Right atrium auricular region (tissue), 2 donors: ENCODE measurements around the gene TRAF4. TPM values are rescaled to one million over a fixed set of nuclear protein-coding genes. Genes with fewer than 3 reads are reported as not detected.

Experiments
- DNase-seq: peaks from one replicate; pipeline ENCODE4 v3.0.0-alpha.2; 2019; ENCODE audit warnings: low spot score
- H3K27ac ChIP-seq, 2 donors: fragments of 200-600 bp; sonication (generic); 1 replicate in 1 of 2; 2 replicates in 1 of 2; pipeline ENCODE4 v1.5.1; 2016 to 2019
- H3K27me3 ChIP-seq, 2 donors: fragments of 200-600 bp; sonication (generic); one replicate each; pipeline versions ENCODE4 v1.5.1 to v1.6.0; 2017 to 2019
- H3K36me3 ChIP-seq: fragments of 200-600 bp; sonication (generic); one replicate; pipeline ENCODE4 v1.5.1; 2016
- H3K4me1 ChIP-seq, 2 donors: fragments of 200-600 bp; sonication (generic); one replicate each; pipeline versions ENCODE4 v1.5.1 to v1.6.0; 2017 to 2019
- H3K4me3 ChIP-seq, 2 donors: fragments of 200-600 bp; sonication (generic); 1 replicate in 1 of 2; 2 replicates in 1 of 2; pipeline ENCODE4 v1.5.1; 2017 to 2019; ENCODE audit warnings: mild to moderate bottlenecking in 1 of 2, moderate library complexity in 1 of 2
- H3K9me3 ChIP-seq, 2 donors: fragments of 200-600 bp; sonication (generic); one replicate each; pipeline ENCODE4 v1.5.1; 2019
- CTCF ChIP-seq, 2 donors: fragments of 200-600 bp; sonication (generic); IDR thresholded peaks; one replicate each; pipeline ENCODE4 v1.5.1; 2019; ENCODE audit warnings: antibody characterized with exemption in 2 of 2
- total RNA-seq, 2 donors: library from RNA; depleted of rRNA; stranded (reverse); fragments of >200 nt; gene quantifications; one replicate each; pipeline ENCODE4 v1.1.0, GENCODE V29; 2016

TRAF4 gene
- total RNA-seq, 2 donors from 2014 or later: 3.3 to 6.7 TPM

GRCh38 chr17:28749516-28750177 is 5.8 kb downstream of the TRAF4 start:
- H3K27ac ChIP-seq: no peak overlapping the region
- TF ChIP-seq CTCF (IDR thresholded peaks at IDR 0.05): no peak

GRCh38 chr17:28750178-28751047 is 6.6 kb downstream of the TRAF4 start:
- Histone ChIP-seq H3K27me3 (no peaks in the 10 kb centered on the region), H3K36me3 (peaks cover 11% of the 10 kb centered on the region), H3K4me3 (no peak overlapping the region), H3K4me1 (peaks cover 2 to 32% of the 10 kb centered on the region in 2 donors), H3K27ac (no peak overlapping the region), H3K9me3 (no peaks in the 10 kb centered on the region)
- peak; percentile 99 to 100 for TF ChIP-seq CTCF (IDR thresholded peaks at IDR 0.05)
- DNase-seq: peak; percentile 97

More at GRCh38 chr17:28749516-28750177, 5.8 kb downstream of the TRAF4 start:
- no peak for DNase-seq
- Histone ChIP-seq H3K36me3 (peaks cover 11% of the 10 kb centered on the region), H3K9me3 (no peaks in the 10 kb centered on the region), H3K27me3 (no peaks in the 10 kb centered on the region), H3K4me3 (no peak overlapping the region), H3K4me1 (peaks cover 2 to 40% of the 10 kb centered on the region in 2 donors)

- no peak overlapping the region for H3K4me3 ChIP-seq
- H3K4me1 ChIP-seq: peaks cover 2 to 18% of the 10 kb centered on the region in 2 donors
- peaks cover 11% of the 10 kb centered on the region for H3K36me3 ChIP-seq
- TF ChIP-seq CTCF (IDR thresholded peaks at IDR 0.05): no peak
- no peak for DNase-seq
- H3K27me3 ChIP-seq: no peaks in the 10 kb centered on the region
- H3K27ac ChIP-seq: no peak overlapping the region
- H3K9me3 ChIP-seq: no peaks in the 10 kb centered on the region
Measured at GRCh38 chr17:28751600-28752366, 8.0 kb downstream of the TRAF4 start.

- no peak for TF ChIP-seq CTCF (IDR thresholded peaks at IDR 0.05)
- peaks cover 24% of the 10 kb centered on the region for H3K36me3 ChIP-seq
- no peak for DNase-seq
- no peaks in the 10 kb centered on the region for H3K9me3 ChIP-seq
- no peaks in the 10 kb centered on the region for H3K27me3 ChIP-seq
- no peak overlapping the region for H3K4me3 ChIP-seq
- peaks cover 0 to under 1% of the 10 kb centered on the region in 2 donors for H3K4me1 ChIP-seq
- H3K27ac ChIP-seq: no peak overlapping the region
Measured at GRCh38 chr17:28755486-28755885, 11.7 kb downstream of the TRAF4 start.

GRCh38 chr17:28756049-28756804 is 12.4 kb downstream of the TRAF4 start:
- TF ChIP-seq CTCF (IDR thresholded peaks at IDR 0.05): no peak
- DNase-seq: no peak
- Histone ChIP-seq H3K27me3 (no peaks in the 10 kb centered on the region), H3K4me3 (no peak overlapping the region), H3K4me1 (peaks cover 0 to 8% of the 10 kb centered on the region in 2 donors), H3K27ac (no peak overlapping the region), H3K9me3 (no peaks in the 10 kb centered on the region), H3K36me3 (peaks cover 24% of the 10 kb centered on the region)
